Esophagus squamous epithelium (tissue), 4 donors: ENCODE data around the gene PTPRD.

ENCODE experiments used
- POLR2A ChIP-seq, 4 donors: fragments of 450-650 bp; IDR thresholded peaks; one replicate each; pipeline ENCODE4 v1.6.1; 2017; ENCODE audit warnings: antibody characterized with exemption in 4 of 4, mild to moderate bottlenecking in 4 of 4, moderate library complexity in 3 of 4
- TF ChIP-seq, protein P1 (sequence below), 6 experiments: fragments of 450-650 bp in 4 of 6; fragments of 200-600 bp in 2 of 6; sonication (generic) in 2 of 6; IDR thresholded peaks; one replicate each; pipeline ENCODE4 v1.5.1; 2016 to 2019; ENCODE audit warnings: antibody characterized with exemption in 6 of 6, mild to moderate bottlenecking in 4 of 6, moderate library complexity in 4 of 6

DNA sequence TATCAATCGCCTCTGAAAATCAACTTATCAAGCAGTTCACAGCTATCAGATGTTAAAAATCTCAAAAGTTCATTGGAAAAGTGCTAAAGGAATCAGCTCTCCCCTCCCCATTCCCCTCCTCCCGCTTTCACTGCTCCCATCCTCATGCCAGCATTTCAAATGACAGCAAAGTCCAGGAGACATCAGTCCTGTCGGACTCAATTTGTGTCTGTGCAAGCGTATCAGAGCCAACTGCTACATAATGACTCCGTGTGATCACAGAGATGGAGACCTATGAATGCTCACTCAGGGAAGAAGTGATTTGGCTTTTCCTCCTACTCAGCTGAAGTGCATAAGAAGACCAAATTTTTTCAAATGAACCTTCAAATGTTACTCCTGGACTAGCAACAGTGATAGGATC lies 1876.0 kb downstream of the PTPRD start:
- TF ChIP-seq, protein P1, sequence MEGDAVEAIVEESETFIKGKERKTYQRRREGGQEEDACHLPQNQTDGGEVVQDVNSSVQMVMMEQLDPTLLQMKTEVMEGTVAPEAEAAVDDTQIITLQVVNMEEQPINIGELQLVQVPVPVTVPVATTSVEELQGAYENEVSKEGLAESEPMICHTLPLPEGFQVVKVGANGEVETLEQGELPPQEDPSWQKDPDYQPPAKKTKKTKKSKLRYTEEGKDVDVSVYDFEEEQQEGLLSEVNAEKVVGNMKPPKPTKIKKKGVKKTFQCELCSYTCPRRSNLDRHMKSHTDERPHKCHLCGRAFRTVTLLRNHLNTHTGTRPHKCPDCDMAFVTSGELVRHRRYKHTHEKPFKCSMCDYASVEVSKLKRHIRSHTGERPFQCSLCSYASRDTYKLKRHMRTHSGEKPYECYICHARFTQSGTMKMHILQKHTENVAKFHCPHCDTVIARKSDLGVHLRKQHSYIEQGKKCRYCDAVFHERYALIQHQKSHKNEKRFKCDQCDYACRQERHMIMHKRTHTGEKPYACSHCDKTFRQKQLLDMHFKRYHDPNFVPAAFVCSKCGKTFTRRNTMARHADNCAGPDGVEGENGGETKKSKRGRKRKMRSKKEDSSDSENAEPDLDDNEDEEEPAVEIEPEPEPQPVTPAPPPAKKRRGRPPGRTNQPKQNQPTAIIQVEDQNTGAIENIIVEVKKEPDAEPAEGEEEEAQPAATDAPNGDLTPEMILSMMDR (IDR thresholded peaks at IDR 0.05), result no peak
- no peak for TF ChIP-seq POLR2A (IDR thresholded peaks at IDR 0.05)
